H9 (cell line): ENCODE data around the gene KY. TPM values are rescaled to one million over a fixed set of nuclear protein-coding genes. Genes with fewer than 3 reads are reported as not detected.

Source experiments
- DNase-seq: peaks from one replicate; pipeline ENCODE4 v3.0.0-alpha.2; 2017
- H2AFZ ChIP-seq: one replicate; pipeline ENCODE4 v1.6.1; 2013; ENCODE audit warnings: mild to moderate bottlenecking, low read length, control low read depth, moderate library complexity
- H2AK5ac ChIP-seq: 2 replicates; pipeline ENCODE4 v1.6.1; 2013; ENCODE audit warnings: low read length, control low read depth, mixed read lengths; ENCODE audit not compliant: insufficient read length
- H2BK120ac ChIP-seq: one replicate; pipeline ENCODE4 v1.6.1; 2013; ENCODE audit warnings: low read depth, mild to moderate bottlenecking, low read length, control low read depth, inconsistent platforms; ENCODE audit not compliant: poor library complexity, severe bottlenecking
- H2BK12ac ChIP-seq: 2 replicates; pipeline ENCODE4 v1.6.1; 2013; ENCODE audit warnings: low read length, control low read depth, mixed read lengths, low read depth; ENCODE audit not compliant: insufficient read length
- H2BK15ac ChIP-seq: 2 replicates; pipeline ENCODE4 v1.6.1; 2013; ENCODE audit warnings: low read depth, low read length, control low read depth
- H2BK20ac ChIP-seq: one replicate; pipeline ENCODE4 v1.6.1; 2013; ENCODE audit warnings: low read depth, mild to moderate bottlenecking, low read length, control low read depth, inconsistent platforms; ENCODE audit not compliant: poor library complexity, severe bottlenecking
- H2BK5ac ChIP-seq: 2 replicates; pipeline ENCODE4 v1.6.1; 2013; ENCODE audit warnings: low read length, control low read depth, mixed read lengths; ENCODE audit not compliant: insufficient read length
- H3K14ac ChIP-seq: 2 replicates; pipeline ENCODE4 v1.6.1; 2013; ENCODE audit warnings: low read length, control low read depth; ENCODE audit not compliant: insufficient read depth
- H3K18ac ChIP-seq: 2 replicates; pipeline ENCODE4 v1.6.1; 2013; ENCODE audit warnings: low read depth, mild to moderate bottlenecking, mixed read lengths, low read length, control low read depth; ENCODE audit not compliant: insufficient read length
- H3K23ac ChIP-seq: 2 replicates; pipeline ENCODE4 v1.6.1; 2013; ENCODE audit warnings: low read length, control low read depth, mixed read lengths, low read depth; ENCODE audit not compliant: insufficient read length
- H3K23me2 ChIP-seq: 2 replicates; pipeline ENCODE4 v1.6.1; 2013; ENCODE audit warnings: low read depth, mild to moderate bottlenecking, mixed read lengths, low read length, control low read depth; ENCODE audit not compliant: insufficient read length, poor library complexity, severe bottlenecking
- H3K27ac ChIP-seq: 2 replicates; pipeline ENCODE4 v1.5.1; 2013; ENCODE audit warnings: low read length, control low read depth, mixed read lengths, low read depth; ENCODE audit not compliant: insufficient read length
- H3K27me3 ChIP-seq: 2 replicates; pipeline ENCODE4 v1.6.1; 2013; ENCODE audit warnings: low read length, control low read depth, inconsistent platforms; ENCODE audit not compliant: insufficient read depth
- H3K4ac ChIP-seq: 2 replicates; pipeline ENCODE4 v1.6.1; 2013; ENCODE audit warnings: low read depth, mild to moderate bottlenecking, control low read depth, inconsistent platforms, low read length, moderate library complexity
- H3K4me1 ChIP-seq: 2 replicates; pipeline ENCODE4 v1.6.1; 2013; ENCODE audit warnings: low read length, control low read depth, inconsistent platforms; ENCODE audit not compliant: insufficient read depth
- H3K4me2 ChIP-seq: 2 replicates; pipeline ENCODE4 v1.6.1; 2013; ENCODE audit warnings: low read length, control low read depth, mixed read lengths; ENCODE audit not compliant: insufficient read length, insufficient read depth
- H3K56ac ChIP-seq: 2 replicates; pipeline ENCODE4 v1.6.1; 2013; ENCODE audit warnings: low read depth, mild to moderate bottlenecking, mixed read lengths, low read length, control low read depth; ENCODE audit not compliant: insufficient read length
- H3K79me1 ChIP-seq: 2 replicates; pipeline ENCODE4 v1.6.1; 2013; ENCODE audit warnings: low read depth, mild to moderate bottlenecking, moderate library complexity, low read length, control low read depth, inconsistent platforms; ENCODE audit not compliant: insufficient read depth, poor library complexity, severe bottlenecking
- H3K79me2 ChIP-seq: 2 replicates; pipeline ENCODE4 v1.6.1; 2013; ENCODE audit warnings: low read length, control low read depth, inconsistent platforms; ENCODE audit not compliant: insufficient read depth
- H3K9ac ChIP-seq: 2 replicates; pipeline ENCODE4 v1.6.1; 2013; ENCODE audit warnings: low read length, control low read depth, mixed read lengths; ENCODE audit not compliant: insufficient read length; ENCODE audit errors: extremely low read depth
- H3K9me3 ChIP-seq: one replicate; pipeline ENCODE4 v1.6.1; 2013; ENCODE audit warnings: low read depth, low read length, inconsistent platforms; ENCODE audit not compliant: control insufficient read depth
- H3T11ph ChIP-seq: one replicate; pipeline ENCODE4 v1.6.1; 2013; ENCODE audit warnings: mild to moderate bottlenecking, low read length, control low read depth, inconsistent platforms
- H4K20me1 ChIP-seq: one replicate; pipeline ENCODE4 v1.6.1; 2013; ENCODE audit not compliant: control insufficient read depth, insufficient read length, insufficient read depth
- H4K5ac ChIP-seq: 2 replicates; pipeline ENCODE4 v1.6.1; 2013; ENCODE audit warnings: low read depth, mild to moderate bottlenecking, mixed read lengths, low read length, control low read depth; ENCODE audit not compliant: insufficient read length
- H4K8ac ChIP-seq: replicated peaks from 2 replicates; pipeline ENCODE4 v1.6.1; 2013; ENCODE audit warnings: low read length, control low read depth, mixed read lengths, low read depth; ENCODE audit not compliant: insufficient read length
- H4K91ac ChIP-seq: 2 replicates; pipeline ENCODE4 v1.6.1; 2013; ENCODE audit warnings: low read depth, mild to moderate bottlenecking, moderate library complexity, mixed read lengths, low read length, control low read depth; ENCODE audit not compliant: insufficient read length
- H3K27ac Mint-ChIP-seq, 3 experiments: 2 replicates in 2 of 3; 3 replicates in 1 of 3; pipeline ENCODE4 v1.8.0; 2020 to 2021; ENCODE audit warnings: mixed read lengths in 3 of 3, mild to moderate bottlenecking in 1 of 3, moderate library complexity in 1 of 3
- H3K27me3 Mint-ChIP-seq: 2 replicates; pipeline ENCODE4 v1.8.0; 2021; ENCODE audit warnings: low read depth, mild to moderate bottlenecking, moderate library complexity, mixed read lengths
- H3K36me3 Mint-ChIP-seq, 3 experiments: 2 replicates in 2 of 3; 3 replicates in 1 of 3; pipeline ENCODE4 v1.8.0; 2020 to 2021; ENCODE audit warnings: low read depth in 3 of 3, mixed read lengths in 3 of 3; ENCODE audit not compliant: insufficient read depth in 1 of 3
- H3K4me1 Mint-ChIP-seq, 2 experiments: 2 replicates each; pipeline ENCODE4 v1.8.0; 2020; ENCODE audit warnings: mixed read lengths in 2 of 2
- H3K4me3 Mint-ChIP-seq, 2 experiments: 2 replicates in 1 of 2; 3 replicates in 1 of 2; pipeline ENCODE4 v1.8.0; 2020 to 2021; ENCODE audit warnings: mild to moderate bottlenecking in 2 of 2, mixed read lengths in 2 of 2, moderate library complexity in 1 of 2
- H3K9me3 Mint-ChIP-seq, 2 experiments: 2 replicates in 1 of 2; 3 replicates in 1 of 2; pipeline ENCODE4 v1.8.0; 2020; ENCODE audit warnings: mild to moderate bottlenecking in 2 of 2, mixed read lengths in 2 of 2, moderate library complexity in 1 of 2
- CTCF ChIP-seq: fragments of 200-600 bp; sonication (generic); conservative IDR thresholded peaks from 3 replicates; pipeline ENCODE4 v1.8.0; 2021; ENCODE audit warnings: antibody characterized with exemption, mild to moderate bottlenecking
- WGBS: extraction: QIAGEN DNeasy Blood & Tissue Kit; methylation state at CpG from one replicate; pipeline ENCODE4 v1.1.7; 2013; ENCODE audit warnings: missing lambda C conversion rate, low lambda C conversion rate, mixed read lengths; ENCODE audit not compliant: insufficient read length; ENCODE audit errors: extremely low coverage; 5-methylcytosine and 5-hydroxymethylcytosine counted together
- total RNA-seq: library from RNA; stranded (reverse); gene quantifications from 2 replicates; pipeline ENCODE4 v1.2.1, GENCODE V29; 2021

Gene KY
- total RNA-seq, 1 experiment from 2014 or later, result not detected

DNA sequence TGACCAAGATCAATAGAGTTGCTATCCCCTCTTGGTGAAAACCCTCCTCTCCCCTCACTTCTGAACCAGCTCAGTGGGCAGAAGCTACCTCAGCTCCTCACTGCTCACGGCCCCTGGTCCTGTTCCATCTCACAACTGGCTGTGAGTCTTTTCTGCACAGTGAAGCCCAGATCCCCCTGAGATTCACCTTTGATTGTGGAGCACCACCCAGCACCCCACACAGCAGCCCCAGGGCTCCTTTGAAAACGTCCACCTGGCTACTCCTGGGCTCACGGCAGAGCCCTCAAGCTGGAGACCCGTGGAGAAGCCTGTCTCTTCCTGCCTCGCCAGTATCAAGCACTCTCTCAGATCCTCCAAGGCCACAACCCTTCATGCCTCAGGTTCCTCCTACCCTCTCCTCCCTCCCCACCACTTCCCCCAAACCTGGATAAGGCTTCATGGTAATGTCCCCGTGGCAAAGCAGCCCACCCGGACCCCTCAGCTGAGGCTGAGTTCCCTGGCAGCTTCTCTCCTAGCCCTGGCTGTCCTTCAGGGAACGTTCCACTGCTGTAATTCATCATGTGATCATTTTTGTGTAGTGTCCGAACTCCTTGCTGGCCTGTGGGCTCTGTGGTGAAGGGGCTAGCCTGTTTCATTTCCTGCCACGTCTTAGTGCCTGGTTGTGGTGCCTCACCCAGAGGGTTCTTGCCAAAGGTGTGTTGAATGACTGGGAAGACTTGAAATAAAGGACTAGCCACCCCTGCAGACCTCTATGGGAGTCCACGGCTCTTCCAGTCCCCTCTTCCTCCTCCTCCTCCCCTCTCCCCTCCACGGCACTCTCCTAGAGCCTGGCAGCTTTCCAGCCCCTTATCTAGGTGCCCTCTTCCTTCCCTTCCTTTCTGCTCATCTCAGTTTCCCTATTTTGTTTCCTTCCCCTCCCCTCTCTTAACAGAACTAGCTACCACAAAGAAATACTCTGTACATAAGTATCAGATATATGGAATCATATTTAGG is 44.5 kb downstream of the KY start:
- Histone ChIP-seq H3T11ph (no peak overlapping the region), H2AFZ (no peak overlapping the region), H3K23me2 (no peaks in the 10 kb centered on the region), H3K18ac (no peak overlapping the region), H2BK5ac (no peak overlapping the region), H2AK5ac (no peak overlapping the region), H2BK20ac (no peak overlapping the region), H3K9me3 (no peaks in the 10 kb centered on the region), H4K8ac (no peak overlapping the region), H3K9ac (no peak overlapping the region), H2BK120ac (no peak overlapping the region), H3K27ac (no peak overlapping the region), H2BK15ac (no peak overlapping the region), H3K4me1 (no peaks in the 10 kb centered on the region), H3K14ac (no peak overlapping the region), H3K23ac (no peak overlapping the region), H3K79me1 (no peaks in the 10 kb centered on the region), H3K4me2 (no peak overlapping the region), H3K79me2 (no peaks in the 10 kb centered on the region), H4K20me1 (peaks cover 2% of the 10 kb centered on the region), H2BK12ac (no peak overlapping the region), H3K4ac (no peak overlapping the region), H4K5ac (no peak overlapping the region), H3K56ac (no peak overlapping the region), H3K27me3 (no peaks in the 10 kb centered on the region), H4K91ac (no peak overlapping the region)
- TF ChIP-seq CTCF, result no peak
- DNase-seq, result no peak
- no CpG with 5 or more reads among the region's 12 CpGs for WGBS
- Mint-ChIP-seq H3K27me3 (peaks cover 25% of the 10 kb centered on the region), H3K4me1 (peaks cover 5 to 10% of the 10 kb centered on the region in 2 experiments), H3K27ac (peak overlapping the region in 1 of 3 experiments; percentile 82; a peak in 2 of 7 replicates), H3K9me3 (no peaks in the 10 kb centered on the region), H3K36me3 (no peaks in the 10 kb centered on the region; a peak in 1 of 7 replicates), H3K4me3 (no peak overlapping the region)
